ENCODE measurements around the gene CUX1. TPM values are rescaled to one million over a fixed set of nuclear protein-coding genes. Genes with fewer than 3 reads are reported as not detected.
A peak's percentile ranks its signal among the peaks of the same experiment; 100 is the strongest.

Gene CUX1
- polyA plus RNA-seq, 4 donors: 29.2 to 77.5 (median 32.3) TPM

- WGBS, 3 donors: 87 to 94% (median 90%) methylated on average over 5 of the region's 5 CpGs
- Histone ChIP-seq H3K9me3 (ENCODE audit: control insufficient read depth in 2 of 2, insufficient read depth in 1 of 2, low read depth in 1 of 2, low read length in 1 of 2) (no peaks in the 10 kb centered on the region), H3K4me3 (ENCODE audit: low read depth in 1 of 3, low read length in 3 of 3) (no peak overlapping the region), H3K4me1 (ENCODE audit: control insufficient read depth in 3 of 3, insufficient read depth in 2 of 3, low read depth in 1 of 3, low read length in 2 of 3) (no peaks in the 10 kb centered on the region), H3K27me3 (ENCODE audit: control insufficient read depth in 3 of 3, insufficient read depth in 3 of 3, low read length in 3 of 3) (no peaks in the 10 kb centered on the region), H3K36me3 (ENCODE audit: control insufficient read depth in 3 of 3, insufficient read depth in 2 of 3, low read depth in 1 of 3, low read length in 3 of 3) (peaks cover 0 to 44% (median 0%) of the 10 kb centered on the region in 3 donors), H3K27ac (ENCODE audit: low read depth in 1 of 3, low read length in 2 of 3) (no peak overlapping the region)
- DNase-seq (no peak), FAIRE-seq (no peak)
Observed at GRCh38 chr7:101976411-101976810, 159.0 kb downstream of the CUX1 start.

GRCh38 chr7:101977249-101977648 is 159.8 kb downstream of the CUX1 start:
- H3K27ac ChIP-seq (ENCODE audit: low read depth in 1 of 3, low read length in 2 of 3): no peak overlapping the region
- no peaks in the 10 kb centered on the region for H3K4me1 ChIP-seq (ENCODE audit: control insufficient read depth in 3 of 3, insufficient read depth in 2 of 3, low read depth in 1 of 3, low read length in 2 of 3)
- H3K4me3 ChIP-seq (ENCODE audit: low read depth in 1 of 3, low read length in 3 of 3): no peak overlapping the region
- FAIRE-seq: no peak
- WGBS, 3 donors: 80 to 97% (median 95%) methylated on average over 4 of the region's 4 CpGs
- H3K9me3 ChIP-seq (ENCODE audit: control insufficient read depth in 2 of 2, insufficient read depth in 1 of 2, low read depth in 1 of 2, low read length in 1 of 2): no peaks in the 10 kb centered on the region
- no peak for DNase-seq
- H3K27me3 ChIP-seq (ENCODE audit: control insufficient read depth in 3 of 3, insufficient read depth in 3 of 3, low read length in 3 of 3): no peaks in the 10 kb centered on the region
- H3K36me3 ChIP-seq (ENCODE audit: control insufficient read depth in 3 of 3, insufficient read depth in 2 of 3, low read depth in 1 of 3, low read length in 3 of 3): peaks cover 0 to 44% (median 0%) of the 10 kb centered on the region in 3 donors

- 89 to 94% (median 93%) methylated on average over 10 of the region's 10 CpGs for WGBS, 3 donors
- Histone ChIP-seq H3K4me1 (ENCODE audit: control insufficient read depth in 3 of 3, insufficient read depth in 2 of 3, low read depth in 1 of 3, low read length in 2 of 3) (no peaks in the 10 kb centered on the region), H3K27ac (ENCODE audit: low read depth in 1 of 3, low read length in 2 of 3) (no peak overlapping the region), H3K36me3 (ENCODE audit: control insufficient read depth in 3 of 3, insufficient read depth in 2 of 3, low read depth in 1 of 3, low read length in 3 of 3) (peaks cover 0 to 37% (median 0%) of the 10 kb centered on the region in 3 donors), H3K4me3 (ENCODE audit: low read depth in 1 of 3, low read length in 3 of 3) (no peak overlapping the region), H3K9me3 (ENCODE audit: control insufficient read depth in 2 of 2, insufficient read depth in 1 of 2, low read depth in 1 of 2, low read length in 1 of 2) (peaks cover 0 to 4% of the 10 kb centered on the region in 2 donors), H3K27me3 (ENCODE audit: control insufficient read depth in 3 of 3, insufficient read depth in 3 of 3, low read length in 3 of 3) (no peaks in the 10 kb centered on the region)
- DNase-seq (no peak), FAIRE-seq (no peak)
Observed at GRCh38 chr7:101978683-101979082, 161.3 kb downstream of the CUX1 start.

DNA sequence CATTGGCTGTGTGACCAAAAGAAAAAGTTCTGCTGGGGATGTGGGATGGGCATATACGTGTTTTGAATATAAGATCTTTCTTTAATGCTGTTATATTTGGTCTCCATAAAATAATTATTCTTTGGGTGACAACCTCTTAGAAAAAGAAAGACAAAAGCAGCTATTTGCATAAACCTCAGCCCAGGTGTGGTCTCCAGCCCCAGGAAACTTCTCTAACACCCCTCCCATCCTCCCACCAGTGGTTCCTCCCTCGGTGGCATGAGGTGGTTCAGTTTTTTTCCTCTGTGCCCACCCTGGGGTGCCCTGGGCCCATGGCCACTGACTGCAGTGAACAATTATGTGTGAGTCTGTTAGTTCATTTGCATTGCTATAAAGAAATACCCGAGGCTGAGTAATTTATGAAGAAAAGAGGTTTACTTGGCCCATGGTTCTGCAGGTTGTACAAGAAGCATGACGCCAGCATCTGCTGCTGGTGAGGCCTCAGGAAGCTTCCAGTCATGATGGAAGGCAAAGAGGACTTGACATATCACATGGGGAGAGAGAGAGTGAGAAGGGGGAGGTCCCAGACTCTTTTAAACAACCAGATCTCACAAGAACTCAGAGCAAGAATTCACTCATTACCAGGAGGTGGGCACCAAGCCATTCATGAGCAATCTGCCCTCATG is 165.9 kb downstream of the CUX1 start:
- H3K27me3 ChIP-seq (ENCODE audit: control insufficient read depth in 3 of 3, insufficient read depth in 3 of 3, low read length in 3 of 3): no peaks in the 10 kb centered on the region
- FAIRE-seq: no peak
- no peak overlapping the region for H3K4me3 ChIP-seq (ENCODE audit: low read depth in 1 of 3, low read length in 3 of 3)
- DNase-seq: no peak
- WGBS, 3 donors: 84 to 94% (median 90%) methylated on average over 4 of the region's 4 CpGs
- peaks cover 0 to 4% of the 10 kb centered on the region in 2 donors for H3K9me3 ChIP-seq (ENCODE audit: control insufficient read depth in 2 of 2, insufficient read depth in 1 of 2, low read depth in 1 of 2, low read length in 1 of 2)
- peaks cover 0 to 59% (median 0%) of the 10 kb centered on the region in 3 donors for H3K36me3 ChIP-seq (ENCODE audit: control insufficient read depth in 3 of 3, insufficient read depth in 2 of 3, low read depth in 1 of 3, low read length in 3 of 3)
- no peaks in the 10 kb centered on the region for H3K4me1 ChIP-seq (ENCODE audit: control insufficient read depth in 3 of 3, insufficient read depth in 2 of 3, low read depth in 1 of 3, low read length in 2 of 3)
- no peak overlapping the region for H3K27ac ChIP-seq (ENCODE audit: low read depth in 1 of 3, low read length in 2 of 3)

DNA sequence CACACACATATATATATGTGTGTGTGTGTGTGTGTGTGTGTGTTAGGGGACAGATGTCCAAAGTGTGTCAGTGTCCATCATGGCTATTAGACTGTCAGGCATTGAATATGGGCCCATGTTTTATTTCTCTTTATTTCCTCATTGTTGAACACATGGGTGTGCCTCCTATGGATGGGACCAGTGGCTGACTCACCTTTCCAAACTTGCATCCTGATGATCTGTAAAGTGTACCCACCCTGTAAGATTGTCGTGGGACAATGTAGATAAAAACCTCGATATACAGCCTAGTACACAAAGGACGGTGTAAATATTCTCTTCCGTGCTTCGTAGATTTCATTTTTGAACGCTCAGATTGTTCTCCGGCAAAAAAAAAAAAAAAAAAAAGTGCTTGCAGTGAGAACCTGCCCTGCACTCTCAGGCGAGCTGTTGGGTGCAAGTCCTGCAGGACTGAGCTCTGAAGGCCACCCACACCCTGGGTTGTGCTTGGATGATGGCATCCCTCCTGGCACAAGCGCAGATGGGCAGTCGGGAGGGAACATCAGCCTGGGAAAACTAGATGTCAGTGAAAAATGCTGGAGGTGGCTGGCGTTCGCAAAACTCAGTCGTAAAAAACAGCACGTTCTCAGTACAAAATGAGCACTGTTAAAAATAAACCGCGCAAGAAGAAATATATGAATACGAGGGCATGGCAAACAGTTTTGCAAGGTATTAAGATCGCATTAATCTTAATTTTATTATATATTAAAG is 166.9 kb downstream of the CUX1 start:
- FAIRE-seq (no peak), DNase-seq (peak in 1 of 2 donors; percentile 49)
- H3K27me3 ChIP-seq (ENCODE audit: control insufficient read depth in 3 of 3, insufficient read depth in 3 of 3, low read length in 3 of 3): no peaks in the 10 kb centered on the region
- H3K9me3 ChIP-seq (ENCODE audit: control insufficient read depth in 2 of 2, insufficient read depth in 1 of 2, low read depth in 1 of 2, low read length in 1 of 2): peaks cover 0 to 4% of the 10 kb centered on the region in 2 donors
- H3K4me3 ChIP-seq (ENCODE audit: low read depth in 1 of 3, low read length in 3 of 3): no peak overlapping the region
- H3K4me1 ChIP-seq (ENCODE audit: control insufficient read depth in 3 of 3, insufficient read depth in 2 of 3, low read depth in 1 of 3, low read length in 2 of 3): no peaks in the 10 kb centered on the region
- peaks cover 0 to 61% (median 0%) of the 10 kb centered on the region in 3 donors for H3K36me3 ChIP-seq (ENCODE audit: control insufficient read depth in 3 of 3, insufficient read depth in 2 of 3, low read depth in 1 of 3, low read length in 3 of 3)
- no peak overlapping the region for H3K27ac ChIP-seq (ENCODE audit: low read depth in 1 of 3, low read length in 2 of 3)
- WGBS, 3 donors: 92 to 96% (median 95%) methylated on average over 18 of the region's 18 CpGs

- H3K36me3 ChIP-seq (ENCODE audit: control insufficient read depth in 3 of 3, insufficient read depth in 2 of 3, low read depth in 1 of 3, low read length in 3 of 3): peaks cover 0 to 65% (median 0%) of the 10 kb centered on the region in 3 donors
- H3K27me3 ChIP-seq (ENCODE audit: control insufficient read depth in 3 of 3, insufficient read depth in 3 of 3, low read length in 3 of 3): no peaks in the 10 kb centered on the region
- H3K27ac ChIP-seq (ENCODE audit: low read depth in 1 of 3, low read length in 2 of 3): no peak overlapping the region
- H3K9me3 ChIP-seq (ENCODE audit: control insufficient read depth in 2 of 2, insufficient read depth in 1 of 2, low read depth in 1 of 2, low read length in 1 of 2): peaks cover 0 to 4% of the 10 kb centered on the region in 2 donors
- DNase-seq (no peak), FAIRE-seq (no peak)
- WGBS, 3 donors: 80 to 87% (median 87%) methylated on average over 14 of the region's 14 CpGs
- no peaks in the 10 kb centered on the region for H3K4me1 ChIP-seq (ENCODE audit: control insufficient read depth in 3 of 3, insufficient read depth in 2 of 3, low read depth in 1 of 3, low read length in 2 of 3)
- no peak overlapping the region for H3K4me3 ChIP-seq (ENCODE audit: low read depth in 1 of 3, low read length in 3 of 3)
Observed at GRCh38 chr7:101985057-101985902, 167.9 kb downstream of the CUX1 start.

GRCh38 chr7:101985903-101986734 is 168.7 kb downstream of the CUX1 start:
- DNase-seq (no peak), FAIRE-seq (no peak)
- Histone ChIP-seq H3K4me3 (ENCODE audit: low read depth in 1 of 3, low read length in 3 of 3) (no peak overlapping the region), H3K9me3 (ENCODE audit: control insufficient read depth in 2 of 2, insufficient read depth in 1 of 2, low read depth in 1 of 2, low read length in 1 of 2) (peaks cover 0 to 4% of the 10 kb centered on the region in 2 donors), H3K27me3 (ENCODE audit: control insufficient read depth in 3 of 3, insufficient read depth in 3 of 3, low read length in 3 of 3) (no peaks in the 10 kb centered on the region), H3K27ac (ENCODE audit: low read depth in 1 of 3, low read length in 2 of 3) (no peak overlapping the region), H3K36me3 (ENCODE audit: control insufficient read depth in 3 of 3, insufficient read depth in 2 of 3, low read depth in 1 of 3, low read length in 3 of 3) (peaks cover 0 to 60% (median 0%) of the 10 kb centered on the region in 3 donors), H3K4me1 (ENCODE audit: control insufficient read depth in 3 of 3, insufficient read depth in 2 of 3, low read depth in 1 of 3, low read length in 2 of 3) (no peaks in the 10 kb centered on the region)
- 82 to 92% (median 89%) methylated on average over 16 of the region's 16 CpGs for WGBS, 3 donors

Data from small intestine (tissue), 7 donors.